ENCODE data around the gene ZNF326. TPM values are rescaled to one million over a fixed set of nuclear protein-coding genes. Genes with fewer than 3 reads are reported as not detected.
"Not testable (repeated sequence)": the region's sequence is repeated elsewhere in the genome, so short reads cannot be mapped to it uniquely, and the experiment has no call there.

ZNF326 gene
- total RNA-seq, 2 donors from 2014 or later = 10.6 to 16.5 TPM

- TF ChIP-seq POLR2A (IDR thresholded peaks at IDR 0.05) (no peak), POLR2AphosphoS5 (IDR thresholded peaks at IDR 0.05) (no peak), CTCF (IDR thresholded peaks at IDR 0.05) (no peak)
- 65% methylated on average over 5 of the region's 5 CpGs for WGBS
- intact Hi-C loops (cut with DNase I) = no loop called here
- no peak overlapping the region for H3K27ac ChIP-seq
- H3K36me3 ChIP-seq = no peaks in the 10 kb centered on the region
- no peaks in the 10 kb centered on the region for H3K9me3 ChIP-seq
- no peak for DNase-seq (ENCODE audit: low spot score)
- H3K4me1 ChIP-seq (replicated peaks) = no peaks in the 10 kb centered on the region
- H3K4me3 ChIP-seq = no peak overlapping the region
- no peaks in the 10 kb centered on the region for H3K27me3 ChIP-seq (replicated peaks; ENCODE audit: insufficient read depth)
These were observed 53.1 kb downstream of the ZNF326 start for GRCh38 chr1:90048043-90048442.

GRCh38 chr1:90062700-90063643 lies 68.1 kb downstream of the ZNF326 start:
- H3K9me3 ChIP-seq; H3K27ac ChIP-seq; DNase-seq (ENCODE audit: low spot score); intact Hi-C loops (cut with DNase I); H3K4me1 ChIP-seq (replicated peaks); H3K4me3 ChIP-seq; H3K27me3 ChIP-seq (replicated peaks; ENCODE audit: insufficient read depth); H3K36me3 ChIP-seq: not testable (repeated sequence)
- 85% methylated on average over 27 of the region's 31 CpGs for WGBS

GRCh38 chr1:90064109-90064508 lies 69.2 kb downstream of the ZNF326 start:
- H3K9me3 ChIP-seq; H3K4me3 ChIP-seq; H3K27ac ChIP-seq; H3K4me1 ChIP-seq (replicated peaks); H3K36me3 ChIP-seq; H3K27me3 ChIP-seq (replicated peaks; ENCODE audit: insufficient read depth); DNase-seq (ENCODE audit: low spot score); intact Hi-C loops (cut with DNase I): not testable (repeated sequence)
- 80% methylated on average over 6 of the region's 6 CpGs for WGBS

- H3K27me3 ChIP-seq (replicated peaks; ENCODE audit: insufficient read depth) = no peaks in the 10 kb centered on the region
- intact Hi-C loops (cut with DNase I) = no loop called here
- no peak for TF ChIP-seq CTCF (IDR thresholded peaks at IDR 0.05)
- TF ChIP-seq POLR2A (IDR thresholded peaks at IDR 0.05) = no peak
- TF ChIP-seq POLR2AphosphoS5 (IDR thresholded peaks at IDR 0.05) = no peak
- no peak overlapping the region for H3K27ac ChIP-seq
- H3K9me3 ChIP-seq = no peaks in the 10 kb centered on the region
- DNase-seq (ENCODE audit: low spot score) = no peak
- no peaks in the 10 kb centered on the region for H3K36me3 ChIP-seq
- 12% methylated on average over 3 of the region's 3 CpGs for whole genome bisulfite sequencing
- H3K4me3 ChIP-seq = no peak overlapping the region
- H3K4me1 ChIP-seq (replicated peaks) = no peaks in the 10 kb centered on the region
These were observed 72.5 kb downstream of the ZNF326 start for GRCh38 chr1:90067194-90067931.

GRCh38 chr1:90068611-90069280 lies 73.8 kb downstream of the ZNF326 start:
- H3K9me3 ChIP-seq = no peaks in the 10 kb centered on the region
- DNase-seq (ENCODE audit: low spot score) = no peak
- intact Hi-C loops (cut with DNase I) = no loop called here
- H3K4me1 ChIP-seq (replicated peaks) = no peaks in the 10 kb centered on the region
- no peak for TF ChIP-seq POLR2A (IDR thresholded peaks at IDR 0.05)
- no peak for TF ChIP-seq POLR2AphosphoS5 (IDR thresholded peaks at IDR 0.05)
- no peak for TF ChIP-seq CTCF (IDR thresholded peaks at IDR 0.05)
- no peaks in the 10 kb centered on the region for H3K27me3 ChIP-seq (replicated peaks; ENCODE audit: insufficient read depth)
- no peaks in the 10 kb centered on the region for H3K36me3 ChIP-seq
- H3K27ac ChIP-seq = no peak overlapping the region
- 88% methylated on average over 5 of the region's 5 CpGs for WGBS
- H3K4me3 ChIP-seq = no peak overlapping the region

Measured in prostate gland (tissue), 2 donors.